ENCODE measurements around the gene NPRL2. TPM values are rescaled to one million over a fixed set of nuclear protein-coding genes. Genes with fewer than 3 reads are reported as not detected.

Gene NPRL2
- total and polyA plus RNA-seq, 2 donors (not counting 3 experiments of a cell fraction or from before 2014, with no cell fraction given): 13.4 to 30.6 TPM

- H3K9me3 ChIP-seq (replicated peaks; ENCODE audit: control insufficient read depth, insufficient read depth, low read length): no peaks in the 10 kb centered on the region
- no peaks in the 10 kb centered on the region for H3K27me3 ChIP-seq (ENCODE audit: control insufficient read depth in 2 of 2, insufficient read depth in 2 of 2, low read length in 2 of 2)
- H3K36me3 ChIP-seq (ENCODE audit: control insufficient read depth in 2 of 2, extremely low read depth in 1 of 2, insufficient read depth in 2 of 2, low read length in 2 of 2): no peaks in the 10 kb centered on the region
- H3K4me3 ChIP-seq (replicated peaks in 1 of 3; ENCODE audit: insufficient read depth in 1 of 3, low read depth in 1 of 3, low read length in 3 of 3): no peak overlapping the region
- H3K9me1 ChIP-seq (replicated peaks; ENCODE audit: control insufficient read depth, extremely low read depth, insufficient read depth, low read length): no peaks in the 10 kb centered on the region
- TF ChIP-seq MYC (IDR thresholded peaks at IDR 0.05; ENCODE audit: low read depth, low read length): no peak
- no peak for TF ChIP-seq EZH2 (IDR thresholded peaks at IDR 0.05; ENCODE audit: borderline replicate concordance, low read depth, low read length, severe bottlenecking)
- no peak for TF ChIP-seq CTCF (IDR thresholded peaks at IDR 0.05; ENCODE audit: extremely low read depth in 1 of 2, insufficient read depth in 1 of 2, low read depth in 1 of 2, low read length in 2 of 2)
- TF ChIP-seq GATA2 (IDR thresholded peaks at IDR 0.05; ENCODE audit: insufficient read depth, insufficient read length, low read depth, low read length): no peak
- TF ChIP-seq POLR2A (IDR thresholded peaks at IDR 0.05; ENCODE audit: low read depth, low read length): no peak
- no peak for TF ChIP-seq FOS (IDR thresholded peaks at IDR 0.05; ENCODE audit: borderline replicate concordance, insufficient read depth, low read length)
- no peak for TF ChIP-seq MAX (IDR thresholded peaks at IDR 0.05; ENCODE audit: insufficient read depth, insufficient read length)
- no peak for TF ChIP-seq POLR2AphosphoS5 (IDR thresholded peaks at IDR 0.05; ENCODE audit: insufficient read depth, low read depth, low read length)
- no peak for TF ChIP-seq JUN (IDR thresholded peaks at IDR 0.05; ENCODE audit: borderline replicate concordance, insufficient read depth, insufficient read length, low read depth)
- ChIA-PET POLR2A (no interaction called here), CTCF (interaction anchor here (0.5 to 0.8 kb wide), 2 partner anchors 57 to 163 kb away, joined by 3 to 4 read pairs; no protein-coding TSS in a partner anchor)
- H3K4me2 ChIP-seq (ENCODE audit: insufficient read depth, low read length): no peak overlapping the region
- FAIRE-seq: no peak
- no peak for DNase-seq (ENCODE audit: low read depth, low spot score)
- no peaks in the 10 kb centered on the region for H4K20me1 ChIP-seq (replicated peaks; ENCODE audit: control insufficient read depth, extremely low read depth, insufficient read depth, low read length)
- BruUV-seq (replicated peaks): no TSS peak
- intact Hi-C loops (cut with micrococcal nuclease) (no loop called here), dilution Hi-C loops (cut with MboI; ENCODE audit: extremely low pct_ligation_motif_present, low sequenced_read_pairs) (no loop called here)
- H3K9ac ChIP-seq (replicated peaks; ENCODE audit: extremely low read depth, insufficient read depth, low read length): no peak overlapping the region
- no peak overlapping the region for H2AFZ ChIP-seq (ENCODE audit: low read depth, low read length)
- H3K79me2 ChIP-seq (ENCODE audit: control insufficient read depth, insufficient read depth, low read length): no peaks in the 10 kb centered on the region
- no peak overlapping the region for H3K27ac ChIP-seq (ENCODE audit: insufficient read depth, low read depth, low read length)
- H3K4me1 ChIP-seq (ENCODE audit: control insufficient read depth, extremely low read depth, insufficient read depth, low read length): no peaks in the 10 kb centered on the region
Measured at GRCh38 chr3:50378757-50379156, 28.2 kb upstream of the NPRL2 start.
